ENCODE results near the gene ARID1B.

ARID1B gene

DNA sequence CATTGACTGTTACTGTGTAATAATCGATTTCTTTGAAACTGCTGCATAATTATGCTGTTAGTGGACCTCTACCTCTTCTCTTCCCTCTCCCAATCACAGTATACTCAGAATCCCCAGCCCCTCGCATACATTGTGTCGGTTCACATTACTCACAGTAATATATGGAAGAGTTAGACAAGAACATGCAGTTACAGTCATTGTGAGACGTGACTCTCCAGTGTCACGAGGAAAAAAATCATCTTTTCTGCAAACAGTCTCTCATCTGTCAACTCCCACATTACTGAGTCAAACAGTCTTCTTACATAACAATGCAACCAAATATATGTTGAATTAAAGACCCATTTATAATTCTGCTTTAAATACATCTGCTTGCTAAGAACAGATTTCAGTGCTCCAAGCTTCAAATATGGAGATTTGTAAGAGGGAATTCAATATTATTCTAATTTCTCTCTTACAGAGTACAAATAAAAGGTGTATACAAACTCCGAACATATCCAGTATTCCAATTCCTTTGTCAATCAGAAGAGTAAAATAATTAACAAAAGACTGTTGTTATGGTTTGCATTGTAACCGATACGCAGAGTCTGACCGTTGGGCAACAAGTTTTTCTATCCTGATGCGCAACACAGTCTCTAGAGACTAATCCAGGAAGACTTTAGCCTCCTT, 432.8 kb downstream of the ARID1B start:
- Histone ChIP-seq H3K36me3 (peaks cover 32% of the 10 kb centered on the region), H3K4me1 (ENCODE audit: control insufficient read depth in 1 of 2, insufficient read depth in 1 of 2, low read depth in 1 of 2, low read length in 1 of 2) (no peaks in the 10 kb centered on the region), H3K27me3 (no peaks in the 10 kb centered on the region), H3K4me3 (ENCODE audit: low read depth in 1 of 2, low read length in 1 of 2) (no peak overlapping the region), H3K9me3 (no peaks in the 10 kb centered on the region), H3K27ac (no peak overlapping the region)
- TF ChIP-seq, protein P1, sequence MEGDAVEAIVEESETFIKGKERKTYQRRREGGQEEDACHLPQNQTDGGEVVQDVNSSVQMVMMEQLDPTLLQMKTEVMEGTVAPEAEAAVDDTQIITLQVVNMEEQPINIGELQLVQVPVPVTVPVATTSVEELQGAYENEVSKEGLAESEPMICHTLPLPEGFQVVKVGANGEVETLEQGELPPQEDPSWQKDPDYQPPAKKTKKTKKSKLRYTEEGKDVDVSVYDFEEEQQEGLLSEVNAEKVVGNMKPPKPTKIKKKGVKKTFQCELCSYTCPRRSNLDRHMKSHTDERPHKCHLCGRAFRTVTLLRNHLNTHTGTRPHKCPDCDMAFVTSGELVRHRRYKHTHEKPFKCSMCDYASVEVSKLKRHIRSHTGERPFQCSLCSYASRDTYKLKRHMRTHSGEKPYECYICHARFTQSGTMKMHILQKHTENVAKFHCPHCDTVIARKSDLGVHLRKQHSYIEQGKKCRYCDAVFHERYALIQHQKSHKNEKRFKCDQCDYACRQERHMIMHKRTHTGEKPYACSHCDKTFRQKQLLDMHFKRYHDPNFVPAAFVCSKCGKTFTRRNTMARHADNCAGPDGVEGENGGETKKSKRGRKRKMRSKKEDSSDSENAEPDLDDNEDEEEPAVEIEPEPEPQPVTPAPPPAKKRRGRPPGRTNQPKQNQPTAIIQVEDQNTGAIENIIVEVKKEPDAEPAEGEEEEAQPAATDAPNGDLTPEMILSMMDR (IDR thresholded peaks at IDR 0.05): no peak

GRCh38 chr6:157210954-157211353, 433.8 kb downstream of the ARID1B start:
- Histone ChIP-seq H3K27me3 (no peaks in the 10 kb centered on the region), H3K27ac (no peak overlapping the region), H3K36me3 (peaks cover 28% of the 10 kb centered on the region), H3K9me3 (no peaks in the 10 kb centered on the region), H3K4me3 (ENCODE audit: low read depth in 1 of 2, low read length in 1 of 2) (no peak overlapping the region), H3K4me1 (ENCODE audit: control insufficient read depth in 1 of 2, insufficient read depth in 1 of 2, low read depth in 1 of 2, low read length in 1 of 2) (no peaks in the 10 kb centered on the region)
- TF ChIP-seq, protein P1 (IDR thresholded peaks at IDR 0.05): no peak

GRCh38 chr6:157211603-157212455, 434.7 kb downstream of the ARID1B start:
- H3K9me3 ChIP-seq: no peaks in the 10 kb centered on the region
- TF ChIP-seq, protein P1 (IDR thresholded peaks at IDR 0.05): no peak
- H3K4me1 ChIP-seq (ENCODE audit: control insufficient read depth in 1 of 2, insufficient read depth in 1 of 2, low read depth in 1 of 2, low read length in 1 of 2): no peaks in the 10 kb centered on the region
- H3K4me3 ChIP-seq (ENCODE audit: low read depth in 1 of 2, low read length in 1 of 2): no peak overlapping the region
- H3K27ac ChIP-seq: no peak overlapping the region
- no peaks in the 10 kb centered on the region for H3K27me3 ChIP-seq
- peaks cover 20% of the 10 kb centered on the region for H3K36me3 ChIP-seq

DNA sequence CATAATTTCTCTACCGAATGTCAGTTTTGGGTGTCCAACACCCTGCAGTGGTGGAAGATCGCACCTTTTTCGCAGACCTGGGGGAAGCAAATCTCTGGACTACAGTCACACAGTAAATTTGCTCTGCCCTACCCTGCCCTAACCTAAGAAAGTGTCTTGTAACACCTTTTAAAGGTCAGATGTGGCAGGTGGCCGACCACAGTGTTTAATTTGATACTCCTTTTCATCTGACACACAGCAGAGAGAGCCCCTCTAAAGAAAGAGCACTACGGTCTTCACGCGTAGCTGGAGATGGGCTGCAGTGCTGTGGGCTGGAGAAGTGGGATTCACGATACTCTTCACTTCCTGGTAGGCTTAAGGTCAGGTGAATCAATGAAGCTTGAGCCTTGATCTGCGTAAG, 436.2 kb downstream of the ARID1B start:
- Histone ChIP-seq H3K4me3 (ENCODE audit: low read depth in 1 of 2, low read length in 1 of 2) (no peak overlapping the region), H3K27me3 (no peaks in the 10 kb centered on the region), H3K9me3 (no peaks in the 10 kb centered on the region), H3K27ac (no peak overlapping the region), H3K4me1 (ENCODE audit: control insufficient read depth in 1 of 2, insufficient read depth in 1 of 2, low read depth in 1 of 2, low read length in 1 of 2) (no peaks in the 10 kb centered on the region), H3K36me3 (peaks cover 9% of the 10 kb centered on the region)
- TF ChIP-seq, protein P1 (IDR thresholded peaks at IDR 0.05): no peak

GRCh38 chr6:157213907-157214565, 436.9 kb downstream of the ARID1B start:
- Histone ChIP-seq H3K4me3 (ENCODE audit: low read depth in 1 of 2, low read length in 1 of 2) (no peak overlapping the region), H3K36me3 (peaks cover 9% of the 10 kb centered on the region), H3K27ac (no peak overlapping the region), H3K4me1 (ENCODE audit: control insufficient read depth in 1 of 2, insufficient read depth in 1 of 2, low read depth in 1 of 2, low read length in 1 of 2) (no peaks in the 10 kb centered on the region), H3K9me3 (no peaks in the 10 kb centered on the region), H3K27me3 (no peaks in the 10 kb centered on the region)
- TF ChIP-seq, protein P1 (IDR thresholded peaks at IDR 0.05): no peak

Measured in neutrophil (primary cell).